Smooth muscle cell (in vitro differentiated cells): Measurements from ENCODE around the gene IL34. TPM values are rescaled to one million over a fixed set of nuclear protein-coding genes. Genes with fewer than 3 reads are reported as not detected.

Experiments used
- DNase-seq: peaks from one replicate; lab custom pipeline; 2025; ENCODE audit not compliant: unreplicated experiment; lab: John Stamatoyannopoulos, UW
- H2AFZ ChIP-seq: fragments of 200-600 bp; sonication (generic); 2 replicates; pipeline ENCODE4 v1.6.0; 2016; ENCODE audit warnings: antibody characterized with exemption, low read depth, mild to moderate bottlenecking
- H3F3A ChIP-seq: fragments of 200-600 bp; sonication (generic); 2 replicates; pipeline ENCODE4 v1.6.0; 2017; ENCODE audit warnings: antibody characterized with exemption, low read depth
- H3K27ac ChIP-seq: fragments of 200-600 bp; sonication (generic); 2 replicates; pipeline ENCODE4 v1.5.1; 2016; ENCODE audit warnings: low read depth, mild to moderate bottlenecking
- H3K27me3 ChIP-seq: fragments of 200-600 bp; sonication (generic); 2 replicates; pipeline ENCODE4 v1.6.1; 2016; ENCODE audit warnings: low read depth, mild to moderate bottlenecking
- H3K36me3 ChIP-seq: fragments of 200-600 bp; sonication (generic); 2 replicates; pipeline ENCODE4 v1.5.1; 2016; ENCODE audit warnings: low read depth
- H3K4me1 ChIP-seq: fragments of 200-600 bp; sonication (generic); 2 replicates; pipeline ENCODE4 v1.5.1; 2016; ENCODE audit warnings: low read depth
- H3K4me2 ChIP-seq: fragments of 200-600 bp; sonication (generic); 2 replicates; pipeline ENCODE4 v1.6.0; 2016; ENCODE audit warnings: mild to moderate bottlenecking
- H3K4me3 ChIP-seq: fragments of 200-600 bp; sonication (generic); 2 replicates; pipeline ENCODE4 v1.5.1; 2016; ENCODE audit warnings: mild to moderate bottlenecking
- H3K79me2 ChIP-seq: fragments of 200-600 bp; sonication (generic); 2 replicates; pipeline ENCODE4 v1.6.0; 2016; ENCODE audit warnings: low read depth, mild to moderate bottlenecking
- H3K9ac ChIP-seq: fragments of 200-600 bp; sonication (generic); 2 replicates; pipeline ENCODE4 v1.6.0; 2016; ENCODE audit warnings: low read depth
- H3K9me3 ChIP-seq: fragments of 200-600 bp; sonication (generic); replicated peaks from 2 replicates; pipeline ENCODE4 v1.5.1; 2016; ENCODE audit warnings: low read depth
- H4K20me1 ChIP-seq: fragments of 200-600 bp; sonication (generic); 2 replicates; pipeline ENCODE4 v1.6.0; 2016; ENCODE audit warnings: low read depth
- CTCF ChIP-seq: fragments of 200-600 bp; sonication (generic); IDR thresholded peaks from 2 replicates; pipeline ENCODE4 v1.5.1; 2017; ENCODE audit warnings: borderline replicate concordance, mild to moderate bottlenecking, antibody characterized with exemption; ENCODE audit not compliant: insufficient read depth, poor library complexity, severe bottlenecking
- WGBS: methylation state at CpG from one replicate; pipeline ENCODE4 v1.1.7; 2016; ENCODE audit warnings: low lambda C conversion rate; 5-methylcytosine and 5-hydroxymethylcytosine counted together
- polyA plus RNA-seq: library from polyadenylated mRNA; unstranded; fragments of >200 nt; fragmentation: Nextera tagmentation; extraction: Ambion mirVana; gene quantifications from 2 replicates; pipeline ENCODE4 v1.2.1, GENCODE V29; 2016
- total RNA-seq: library from RNA; depleted of rRNA; stranded (reverse); fragments of >200 nt; gene quantifications from 2 replicates; pipeline ENCODE4 v1.2.3, GENCODE V29; 2014

Gene IL34
- total and polyA plus RNA-seq, 2 experiments from 2014 or later: 0.49 TPM; not detected in 1

- Histone ChIP-seq H3K9me3 (no peaks in the 10 kb centered on the region), H3F3A (no peaks in the 10 kb centered on the region), H3K4me1 (no peaks in the 10 kb centered on the region), H3K36me3 (no peaks in the 10 kb centered on the region), H3K4me3 (no peak overlapping the region), H2AFZ (no peak overlapping the region), H3K4me2 (no peak overlapping the region), H3K9ac (no peak overlapping the region), H3K27ac (no peak overlapping the region), H4K20me1 (no peaks in the 10 kb centered on the region), H3K79me2 (no peaks in the 10 kb centered on the region), H3K27me3 (no peaks in the 10 kb centered on the region)
- 93% methylated on average over 12 of the region's 12 CpGs for WGBS
- TF ChIP-seq CTCF: no peak
- no peak for DNase-seq
Measured at GRCh38 chr16:70659546-70659945, 13.2 kb downstream of the IL34 start.

- no peak overlapping the region for H2AFZ ChIP-seq
- H3K4me3 ChIP-seq: no peak overlapping the region
- no peak for DNase-seq
- no peaks in the 10 kb centered on the region for H3K4me1 ChIP-seq
- no peaks in the 10 kb centered on the region for H3F3A ChIP-seq
- H3K4me2 ChIP-seq: no peak overlapping the region
- no peaks in the 10 kb centered on the region for H4K20me1 ChIP-seq
- no peak overlapping the region for H3K27ac ChIP-seq
- no peaks in the 10 kb centered on the region for H3K79me2 ChIP-seq
- H3K9me3 ChIP-seq: no peaks in the 10 kb centered on the region
- H3K36me3 ChIP-seq: no peaks in the 10 kb centered on the region
- TF ChIP-seq CTCF: no peak
- H3K9ac ChIP-seq: no peak overlapping the region
- WGBS: 92% methylated on average over 11 of the region's 16 CpGs
- no peaks in the 10 kb centered on the region for H3K27me3 ChIP-seq
Measured at GRCh38 chr16:70659953-70660671, 13.8 kb downstream of the IL34 start.

GRCh38 chr16:70660672-70661350, 14.5 kb downstream of the IL34 start:
- Histone ChIP-seq H3K27ac (no peak overlapping the region), H3K4me2 (no peak overlapping the region), H4K20me1 (no peaks in the 10 kb centered on the region), H3K4me3 (no peak overlapping the region), H3K27me3 (no peaks in the 10 kb centered on the region), H2AFZ (no peak overlapping the region), H3K79me2 (no peaks in the 10 kb centered on the region), H3K4me1 (no peaks in the 10 kb centered on the region), H3K36me3 (no peaks in the 10 kb centered on the region), H3K9ac (no peak overlapping the region), H3F3A (no peaks in the 10 kb centered on the region), H3K9me3 (no peaks in the 10 kb centered on the region)
- 75% methylated on average over 6 of the region's 7 CpGs for WGBS
- TF ChIP-seq CTCF: no peak
- DNase-seq: no peak
